ENCODE data around the gene UBE2N.
"Not testable (repeated sequence)": the region's sequence is repeated elsewhere in the genome, so short reads cannot be mapped to it uniquely, and the experiment has no call there.

The UBE2N gene

DNA sequence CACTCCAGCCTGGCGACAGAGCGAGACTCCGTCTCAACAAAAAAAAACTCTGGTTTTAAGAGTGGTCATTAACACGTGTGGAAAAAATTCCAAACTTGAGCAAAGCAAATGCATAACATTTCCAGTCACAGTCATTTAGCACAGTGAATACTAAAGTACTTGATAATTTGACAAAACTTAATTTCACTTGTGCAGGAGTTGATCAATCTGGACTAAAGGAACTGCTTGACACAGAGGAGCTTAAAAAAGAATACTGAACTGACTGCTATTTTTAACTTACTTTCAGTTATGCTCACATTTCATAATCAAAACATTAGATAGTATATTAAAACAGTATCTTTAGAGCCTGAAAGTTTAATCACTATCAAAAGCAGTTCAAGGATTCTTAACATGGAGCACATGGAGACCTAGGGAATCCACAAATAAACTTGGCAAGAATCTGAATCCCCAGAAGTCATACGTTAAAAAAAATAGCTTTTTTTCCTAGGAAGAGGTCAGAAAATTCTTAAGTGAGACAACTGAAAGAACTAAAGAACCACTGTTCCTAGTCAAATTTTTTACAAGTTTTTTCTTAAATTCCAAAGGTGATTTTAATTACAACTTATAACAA, 7.4 kb downstream of the UBE2N start:
- Histone ChIP-seq H3K9me2 (replicated peaks; ENCODE audit: insufficient read depth, low read length) (no peaks in the 10 kb centered on the region), H3K79me2 (ENCODE audit: insufficient read depth, low read length) (peaks cover 100% of the 10 kb centered on the region), H3K36me3 (ENCODE audit: low read length) (no peaks in the 10 kb centered on the region), H3K27ac (ENCODE audit: low read depth, low read length) (no peak overlapping the region), H3K4me3 (ENCODE audit: insufficient read depth, low read length, poor library complexity, severe bottlenecking) (no peak overlapping the region), H3K4me2 (ENCODE audit: low read depth, low read length, poor library complexity, severe bottlenecking) (peak overlapping the region; percentile 19), H3K9me3 (ENCODE audit: insufficient read depth, low read length) (no peaks in the 10 kb centered on the region), H3K27me3 (ENCODE audit: low read length) (no peaks in the 10 kb centered on the region), H3K9ac (ENCODE audit: low read length) (no peak overlapping the region), H2AFZ (ENCODE audit: low read depth, low read length, severe bottlenecking) (no peak overlapping the region), H4K20me1 (ENCODE audit: low read depth, low read length) (peaks cover 73% of the 10 kb centered on the region), H3F3A (ENCODE audit: insufficient read depth) (peaks cover 9% of the 10 kb centered on the region; the same call in 1 of the 2 replicates)
- no peak for TF ChIP-seq CTCF (IDR thresholded peaks at IDR 0.05; ENCODE audit: insufficient read depth, low read length, poor library complexity, severe bottlenecking)
- TF ChIP-seq EZH2phosphoT487 (conservative IDR thresholded peaks at IDR 0.05; ENCODE audit: low read length), result no peak

- Histone ChIP-seq H3K79me2 (ENCODE audit: insufficient read depth, low read length) (peaks cover 100% of the 10 kb centered on the region), H4K20me1 (ENCODE audit: low read depth, low read length) (peaks cover 67% of the 10 kb centered on the region)
- H3K27ac ChIP-seq (ENCODE audit: low read depth, low read length); H3K9ac ChIP-seq (ENCODE audit: low read length); H3K9me3 ChIP-seq (ENCODE audit: insufficient read depth, low read length); H3K9me2 ChIP-seq (replicated peaks; ENCODE audit: insufficient read depth, low read length); H3K27me3 ChIP-seq (ENCODE audit: low read length); H3K4me3 ChIP-seq (ENCODE audit: insufficient read depth, low read length, poor library complexity, severe bottlenecking); H3F3A ChIP-seq (ENCODE audit: insufficient read depth); H3K4me2 ChIP-seq (ENCODE audit: low read depth, low read length, poor library complexity, severe bottlenecking); H2AFZ ChIP-seq (ENCODE audit: low read depth, low read length, severe bottlenecking); H3K36me3 ChIP-seq (ENCODE audit: low read length): not testable (repeated sequence)
These were observed 9.7 kb downstream of the UBE2N start for GRCh38 chr12:93432031-93432430.

- TF ChIP-seq EZH2phosphoT487 (conservative IDR thresholded peaks at IDR 0.05; ENCODE audit: low read length), result no peak
- TF ChIP-seq CTCF (IDR thresholded peaks at IDR 0.05; ENCODE audit: insufficient read depth, low read length, poor library complexity, severe bottlenecking), result no peak
- Histone ChIP-seq H3K9ac (ENCODE audit: low read length) (no peak overlapping the region), H3K9me3 (ENCODE audit: insufficient read depth, low read length) (no peaks in the 10 kb centered on the region), H3K36me3 (ENCODE audit: low read length) (no peaks in the 10 kb centered on the region), H3K4me2 (ENCODE audit: low read depth, low read length, poor library complexity, severe bottlenecking) (no peak overlapping the region), H2AFZ (ENCODE audit: low read depth, low read length, severe bottlenecking) (no peak overlapping the region), H4K20me1 (ENCODE audit: low read depth, low read length) (peaks cover 56% of the 10 kb centered on the region), H3F3A (ENCODE audit: insufficient read depth) (no peaks in the 10 kb centered on the region; the same call in 1 of the 2 replicates), H3K79me2 (ENCODE audit: insufficient read depth, low read length) (peaks cover 100% of the 10 kb centered on the region), H3K27me3 (ENCODE audit: low read length) (no peaks in the 10 kb centered on the region), H3K9me2 (replicated peaks; ENCODE audit: insufficient read depth, low read length) (no peaks in the 10 kb centered on the region), H3K27ac (ENCODE audit: low read depth, low read length) (no peak overlapping the region), H3K4me3 (ENCODE audit: insufficient read depth, low read length, poor library complexity, severe bottlenecking) (no peak overlapping the region)
These were observed 11.5 kb downstream of the UBE2N start for GRCh38 chr12:93430280-93430679.

- H3K36me3 ChIP-seq (ENCODE audit: low read length), result no peaks in the 10 kb centered on the region
- H3K27me3 ChIP-seq (ENCODE audit: low read length), result no peaks in the 10 kb centered on the region
- peaks cover 100% of the 10 kb centered on the region for H3K79me2 ChIP-seq (ENCODE audit: insufficient read depth, low read length)
- H4K20me1 ChIP-seq (ENCODE audit: low read depth, low read length), result peaks cover 58% of the 10 kb centered on the region
- no peak overlapping the region for H3K27ac ChIP-seq (ENCODE audit: low read depth, low read length)
- no peak overlapping the region for H3K4me2 ChIP-seq (ENCODE audit: low read depth, low read length, poor library complexity, severe bottlenecking)
- no peaks in the 10 kb centered on the region; the same call in 1 of the 2 replicates for H3F3A ChIP-seq (ENCODE audit: insufficient read depth)
- no peaks in the 10 kb centered on the region for H3K9me3 ChIP-seq (ENCODE audit: insufficient read depth, low read length)
- H3K9me2 ChIP-seq (replicated peaks; ENCODE audit: insufficient read depth, low read length), result no peaks in the 10 kb centered on the region
- no peak overlapping the region for H3K9ac ChIP-seq (ENCODE audit: low read length)
- no peak overlapping the region for H2AFZ ChIP-seq (ENCODE audit: low read depth, low read length, severe bottlenecking)
- H3K4me3 ChIP-seq (ENCODE audit: insufficient read depth, low read length, poor library complexity, severe bottlenecking), result no peak overlapping the region
- TF ChIP-seq CTCF (IDR thresholded peaks at IDR 0.05; ENCODE audit: insufficient read depth, low read length, poor library complexity, severe bottlenecking), result no peak
- TF ChIP-seq EZH2phosphoT487 (conservative IDR thresholded peaks at IDR 0.05; ENCODE audit: low read length), result no peak
These were observed 11.9 kb downstream of the UBE2N start for GRCh38 chr12:93429852-93430251.
